Measurements from ENCODE around the gene HUS1. TPM values are rescaled to one million over a fixed set of nuclear protein-coding genes. Genes with fewer than 3 reads are reported as not detected.

HUS1 gene
- total and polyA plus RNA-seq, 2 of the 4 experiments (the other 2 are of a cell fraction): 16.2 to 18.3 TPM

DNA sequence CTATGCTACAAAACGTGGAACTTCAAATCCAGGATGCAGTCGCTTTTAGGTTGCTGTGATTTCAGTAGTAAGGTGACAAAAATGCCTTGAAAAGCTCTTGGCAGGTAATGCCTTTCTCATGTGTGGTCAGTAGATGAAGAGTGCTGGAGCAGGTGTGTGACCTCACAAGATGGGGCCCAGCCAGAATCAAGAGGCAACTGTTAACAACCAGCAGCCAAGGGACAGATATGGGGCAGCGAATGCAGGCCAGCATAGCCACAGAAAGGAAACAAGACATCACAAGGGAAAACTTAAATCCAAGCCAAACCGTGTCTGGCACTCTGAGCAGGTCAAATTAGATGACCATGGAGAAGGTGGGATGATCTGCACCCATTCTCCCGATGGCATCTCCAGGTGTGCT, 12.3 kb downstream of the HUS1 start:
- H3K79me1 ChIP-seq (ENCODE audit: low read depth in 1 of 2, low read length in 2 of 2): peaks cover 15 to 24% of the 10 kb centered on the region in 2 experiments
- no peak overlapping the region for H3K18ac ChIP-seq (ENCODE audit: low read depth, low read length)
- H3K36me3 ChIP-seq (ENCODE audit: control insufficient read depth, insufficient read depth, low read length): peaks cover 43% of the 10 kb centered on the region
- WGBS, 2 experiments (ENCODE audit: extremely low coverage in 2 of 2, insufficient read length in 1 of 2): 87% methylated on average over 3 of the region's 5 CpGs; no CpG with 5 or more reads in 1 of the 2 experiments
- H4K91ac ChIP-seq (ENCODE audit: insufficient read depth, low read depth, low read length): no peak overlapping the region
- no peak overlapping the region for H3K14ac ChIP-seq (replicated peaks; ENCODE audit: low read depth, low read length)
- no peak for DNase-seq
- no peak overlapping the region for H3K56ac ChIP-seq (ENCODE audit: extremely low read depth, insufficient read depth, low read length)
- H2BK20ac ChIP-seq (ENCODE audit: low read depth, low read length): 0 out of 2 replicates have a peak overlapping the region, but pooled peaks have one; percentile 18
- intact Hi-C loops (cut with micrococcal nuclease): no loop called here
- H3K27ac ChIP-seq (ENCODE audit: insufficient read depth, low read length): 0 out of 2 replicates have a peak overlapping the region, but pooled peaks have one; percentile 7
- H3K9me3 ChIP-seq (ENCODE audit: control insufficient read depth, insufficient read depth, low read length): no peaks in the 10 kb centered on the region
- no TSS peak for BruUV-seq (replicated peaks)
- peak overlapping the region; percentile 44; the same call in 1 of the 3 replicates for H2BK15ac ChIP-seq (ENCODE audit: low read depth, low read length)
- CTCF ChIA-PET: interaction anchor here (0.7 to 1.5 kb wide), 3 partner anchors 15 to 674 kb away, joined by 3 read pairs; no protein-coding TSS in a partner anchor
- no peak overlapping the region for H4K5ac ChIP-seq (ENCODE audit: low read depth, low read length)
- H2BK5ac ChIP-seq (ENCODE audit: low read depth, low read length, poor library complexity, severe bottlenecking): no peak overlapping the region
- no peak for ATAC-seq (ENCODE audit: low read depth)
- in situ Hi-C loops (cut with MboI; ENCODE audit: low sequenced_read_pairs): no loop called here
- H4K8ac ChIP-seq (ENCODE audit: low read depth in 2 of 2, low read length in 2 of 2): peak overlapping the region; percentile 39 to 41; a peak in 1 of 4 replicates
- no peaks in the 10 kb centered on the region for H3K27me3 ChIP-seq (ENCODE audit: control insufficient read depth, insufficient read depth, low read length)
- H3K23ac ChIP-seq (ENCODE audit: low read depth, low read length): 0 out of 2 replicates have a peak overlapping the region, but pooled peaks have one; percentile 16
- POLR2A ChIA-PET (ENCODE audit: unreplicated experiment): interaction anchor here (0.6 kb wide), 3 partner anchors 40 to 624 kb away, joined by 3 to 7 read pairs (median 3); no protein-coding TSS in a partner anchor
- no peak overlapping the region for H3K4me2 ChIP-seq (ENCODE audit: low read depth, low read length)
- H3K9ac ChIP-seq (ENCODE audit: low read depth, low read length): no peak overlapping the region
- H3K4me3 ChIP-seq (ENCODE audit: insufficient read depth, low read depth, low read length): no peak overlapping the region
- no peak overlapping the region for H2AK9ac ChIP-seq (replicated peaks; ENCODE audit: low read depth, low read length, poor library complexity)
- peaks cover 7% of the 10 kb centered on the region; the same call in 1 of the 2 replicates for H3K4me1 ChIP-seq (ENCODE audit: control insufficient read depth, insufficient read depth, low read length)
- H2AFZ ChIP-seq (replicated peaks; ENCODE audit: low read length, poor library complexity): no peak overlapping the region
- H4K20me1 ChIP-seq (ENCODE audit: insufficient read depth, low read length): no peaks in the 10 kb centered on the region; the same call in 1 of the 2 replicates
- H2BK120ac ChIP-seq (ENCODE audit: low read depth, low read length): peak overlapping the region; percentile 41; the same call in 1 of the 2 replicates
- TF ChIP-seq, protein P1, sequence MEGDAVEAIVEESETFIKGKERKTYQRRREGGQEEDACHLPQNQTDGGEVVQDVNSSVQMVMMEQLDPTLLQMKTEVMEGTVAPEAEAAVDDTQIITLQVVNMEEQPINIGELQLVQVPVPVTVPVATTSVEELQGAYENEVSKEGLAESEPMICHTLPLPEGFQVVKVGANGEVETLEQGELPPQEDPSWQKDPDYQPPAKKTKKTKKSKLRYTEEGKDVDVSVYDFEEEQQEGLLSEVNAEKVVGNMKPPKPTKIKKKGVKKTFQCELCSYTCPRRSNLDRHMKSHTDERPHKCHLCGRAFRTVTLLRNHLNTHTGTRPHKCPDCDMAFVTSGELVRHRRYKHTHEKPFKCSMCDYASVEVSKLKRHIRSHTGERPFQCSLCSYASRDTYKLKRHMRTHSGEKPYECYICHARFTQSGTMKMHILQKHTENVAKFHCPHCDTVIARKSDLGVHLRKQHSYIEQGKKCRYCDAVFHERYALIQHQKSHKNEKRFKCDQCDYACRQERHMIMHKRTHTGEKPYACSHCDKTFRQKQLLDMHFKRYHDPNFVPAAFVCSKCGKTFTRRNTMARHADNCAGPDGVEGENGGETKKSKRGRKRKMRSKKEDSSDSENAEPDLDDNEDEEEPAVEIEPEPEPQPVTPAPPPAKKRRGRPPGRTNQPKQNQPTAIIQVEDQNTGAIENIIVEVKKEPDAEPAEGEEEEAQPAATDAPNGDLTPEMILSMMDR (conservative IDR thresholded peaks at IDR 0.05; ENCODE audit: low read depth, low read length): no peak
- TF ChIP-seq RCOR1 (IDR thresholded peaks at IDR 0.05; ENCODE audit: insufficient replicate concordance, low read length): no peak
- TF ChIP-seq RFX5 (IDR thresholded peaks at IDR 0.05; ENCODE audit: low read depth, low read length): no peak
- TF ChIP-seq MXI1 (IDR thresholded peaks at IDR 0.05; ENCODE audit: borderline replicate concordance, low read depth, low read length): no peak
- TF ChIP-seq NFE2L2 (IDR thresholded peaks at IDR 0.05; ENCODE audit: low read depth, low read length): no peak
- TF ChIP-seq, protein P2, sequence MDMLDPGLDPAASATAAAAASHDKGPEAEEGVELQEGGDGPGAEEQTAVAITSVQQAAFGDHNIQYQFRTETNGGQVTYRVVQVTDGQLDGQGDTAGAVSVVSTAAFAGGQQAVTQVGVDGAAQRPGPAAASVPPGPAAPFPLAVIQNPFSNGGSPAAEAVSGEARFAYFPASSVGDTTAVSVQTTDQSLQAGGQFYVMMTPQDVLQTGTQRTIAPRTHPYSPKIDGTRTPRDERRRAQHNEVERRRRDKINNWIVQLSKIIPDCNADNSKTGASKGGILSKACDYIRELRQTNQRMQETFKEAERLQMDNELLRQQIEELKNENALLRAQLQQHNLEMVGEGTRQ (IDR thresholded peaks at IDR 0.05; ENCODE audit: low read depth, low read length): no peak
- no peak for TF ChIP-seq MAFK (IDR thresholded peaks at IDR 0.05; ENCODE audit: low read depth, low read length)
- no peak for TF ChIP-seq POLR2A (IDR thresholded peaks at IDR 0.05; ENCODE audit: low read depth, low read length)
- TF ChIP-seq FOS (IDR thresholded peaks at IDR 0.05; ENCODE audit: low read depth, low read length): no peak
- no peak for TF ChIP-seq RAD21 (IDR thresholded peaks at IDR 0.05; ENCODE audit: low read length)
- no peak for TF ChIP-seq CEBPB (IDR thresholded peaks at IDR 0.05; ENCODE audit: low read depth, low read length)
- no peak for TF ChIP-seq BHLHE40 (IDR thresholded peaks at IDR 0.05; ENCODE audit: low read depth, low read length)
- TF ChIP-seq, protein P3, sequence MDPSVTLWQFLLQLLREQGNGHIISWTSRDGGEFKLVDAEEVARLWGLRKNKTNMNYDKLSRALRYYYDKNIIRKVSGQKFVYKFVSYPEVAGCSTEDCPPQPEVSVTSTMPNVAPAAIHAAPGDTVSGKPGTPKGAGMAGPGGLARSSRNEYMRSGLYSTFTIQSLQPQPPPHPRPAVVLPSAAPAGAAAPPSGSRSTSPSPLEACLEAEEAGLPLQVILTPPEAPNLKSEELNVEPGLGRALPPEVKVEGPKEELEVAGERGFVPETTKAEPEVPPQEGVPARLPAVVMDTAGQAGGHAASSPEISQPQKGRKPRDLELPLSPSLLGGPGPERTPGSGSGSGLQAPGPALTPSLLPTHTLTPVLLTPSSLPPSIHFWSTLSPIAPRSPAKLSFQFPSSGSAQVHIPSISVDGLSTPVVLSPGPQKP (IDR thresholded peaks at IDR 0.05; ENCODE audit: borderline replicate concordance, low read depth, low read length): no peak
- no peak for TF ChIP-seq CHD1 (IDR thresholded peaks at IDR 0.05; ENCODE audit: low read depth, low read length)
- no peak for TF ChIP-seq MAZ (IDR thresholded peaks at IDR 0.05; ENCODE audit: borderline replicate concordance, low read depth, low read length)
- H3K4ac ChIP-seq (ENCODE audit: low read depth, low read length): peak overlapping the region; percentile 19; the same call in 1 of the 2 replicates
- H2AK5ac ChIP-seq (ENCODE audit: low read depth, low read length): peak overlapping the region; percentile 73; the same call in 1 of the 2 replicates
- dilution Hi-C loops (cut with HindIII; ENCODE audit: low sequenced_read_pairs, unreplicated experiment): no loop called here
- peaks cover 14% of the 10 kb centered on the region for H3K9me1 ChIP-seq (ENCODE audit: insufficient read depth, low read length)
